Panc1 (cell line): ENCODE data around the gene ASIC1. TPM values are rescaled to one million over a fixed set of nuclear protein-coding genes. Genes with fewer than 3 reads are reported as not detected.

Source experiments
- ATAC-seq: fragments of 200-7000 bp; cut with Tn5 transposase; 2 replicates; pipeline ENCODE4 v1.9.1; 2020; ENCODE audit warnings: mild to moderate bottlenecking, moderate library complexity
- BruUV-seq: library from RNA; stranded (reverse); fragments of 400-500 nt; replicated peaks from 2 replicates; lab custom pipeline; 2021; lab: Mats Ljungman, UMichigan
- CTCF ChIA-PET: fragments of 300-600 bp; sonication (Branson Sonifier 250); formaldehyde crosslinking; loops from one replicate; lab custom pipeline; 2022; ENCODE audit warnings: antibody characterized with exemption; lab: Charles Lee
- POLR2A ChIA-PET: fragments of 300-600 bp; sonication (Branson Sonifier 250); formaldehyde crosslinking; loops from one replicate; lab custom pipeline; 2022; ENCODE audit warnings: antibody characterized with exemption; lab: Charles Lee
- DNase-seq: peaks from one replicate; pipeline ENCODE4 v3.0.0-alpha.2; 2010; ENCODE audit warnings: low read depth, low spot score
- H3K27ac ChIP-seq: 2 replicates; pipeline ENCODE4 v1.5.1; 2011; ENCODE audit warnings: mild to moderate bottlenecking, low read length, inconsistent platforms
- H3K27me3 ChIP-seq: fragments of 200-500 bp; sonication (Bioruptor generic); 2 replicates; pipeline ENCODE4 v1.6.0; 2014; ENCODE audit warnings: low read length, inconsistent platforms; ENCODE audit not compliant: control insufficient read depth, insufficient read depth
- H3K36me3 ChIP-seq: fragments of 200-500 bp; sonication (Bioruptor generic); 2 replicates; pipeline ENCODE4 v1.5.1; 2014; ENCODE audit warnings: inconsistent platforms, mild to moderate bottlenecking, low read length, moderate library complexity; ENCODE audit not compliant: control insufficient read depth, insufficient read depth
- H3K4me1 ChIP-seq: 2 replicates; pipeline ENCODE4 v1.5.1; 2011; ENCODE audit warnings: inconsistent platforms, mild to moderate bottlenecking, low read length, moderate library complexity; ENCODE audit not compliant: control insufficient read depth, insufficient read depth
- H3K4me3 ChIP-seq, 2 experiments: 2 replicates each; pipeline ENCODE4 v1.5.1; 2011 to 2012; ENCODE audit warnings: low read depth in 2 of 2, low read length in 2 of 2, mild to moderate bottlenecking in 2 of 2, inconsistent platforms in 1 of 2, moderate library complexity in 1 of 2
- H3K9me3 ChIP-seq: fragments of 200-500 bp; sonication (Bioruptor generic); 2 replicates; pipeline ENCODE4 v1.5.1; 2014; ENCODE audit warnings: low read depth, mild to moderate bottlenecking, inconsistent platforms, low read length, moderate library complexity; ENCODE audit not compliant: control insufficient read depth, insufficient read depth
- POLR2AphosphoS5 ChIP-seq: IDR thresholded peaks from 2 replicates; pipeline ENCODE4 v1.6.1; 2012; ENCODE audit warnings: mild to moderate bottlenecking, low read depth, low read length, moderate library complexity
- SIN3A ChIP-seq: IDR thresholded peaks from 2 replicates; pipeline ENCODE4 v1.6.1; 2012; ENCODE audit warnings: low read depth, mild to moderate bottlenecking, low read length, moderate library complexity, borderline replicate concordance; ENCODE audit not compliant: insufficient read depth
- TCF7L2 ChIP-seq: IDR thresholded peaks from 2 replicates; pipeline ENCODE4 v1.6.1; 2011; ENCODE audit warnings: mild to moderate bottlenecking, low read depth, low read length, inconsistent platforms
- in situ Hi-C: cut with HindIII; loops from 2 replicates; pipeline ENCODE4 v1.10.0; 2016; ENCODE audit warnings: low sequenced_read_pairs, low pct_unique_long_range_greater_than_20kb
- intact Hi-C: fragments of 100-400 bp; cut with micrococcal nuclease; formaldehyde crosslinking; loops from one replicate; pipeline ENCODE4 v1.10.0; 2022; ENCODE audit not compliant: unreplicated experiment
- total RNA-seq: library from RNA; stranded (reverse); gene quantifications from one replicate; pipeline ENCODE4 v1.2.1, GENCODE V29; 2021; ENCODE audit not compliant: unreplicated experiment
- TF ChIP-seq, protein P1 (sequence below), 2 experiments: IDR thresholded peaks; 2 replicates each; pipeline ENCODE4 v1.6.1; 2011 to 2012; ENCODE audit warnings: low read depth in 2 of 2, control low read depth in 1 of 2, low read length in 1 of 2, mild to moderate bottlenecking in 1 of 2, moderate library complexity in 1 of 2; ENCODE audit not compliant: insufficient read depth in 1 of 2
- TF ChIP-seq, protein P2 (sequence below): fragments of 450-650 bp; IDR thresholded peaks from 2 replicates; pipeline ENCODE4 v1.5.1; 2017; ENCODE audit warnings: mild to moderate bottlenecking

ASIC1 gene
- total RNA-seq, 1 experiment from 2014 or later: 13.5 TPM

DNA sequence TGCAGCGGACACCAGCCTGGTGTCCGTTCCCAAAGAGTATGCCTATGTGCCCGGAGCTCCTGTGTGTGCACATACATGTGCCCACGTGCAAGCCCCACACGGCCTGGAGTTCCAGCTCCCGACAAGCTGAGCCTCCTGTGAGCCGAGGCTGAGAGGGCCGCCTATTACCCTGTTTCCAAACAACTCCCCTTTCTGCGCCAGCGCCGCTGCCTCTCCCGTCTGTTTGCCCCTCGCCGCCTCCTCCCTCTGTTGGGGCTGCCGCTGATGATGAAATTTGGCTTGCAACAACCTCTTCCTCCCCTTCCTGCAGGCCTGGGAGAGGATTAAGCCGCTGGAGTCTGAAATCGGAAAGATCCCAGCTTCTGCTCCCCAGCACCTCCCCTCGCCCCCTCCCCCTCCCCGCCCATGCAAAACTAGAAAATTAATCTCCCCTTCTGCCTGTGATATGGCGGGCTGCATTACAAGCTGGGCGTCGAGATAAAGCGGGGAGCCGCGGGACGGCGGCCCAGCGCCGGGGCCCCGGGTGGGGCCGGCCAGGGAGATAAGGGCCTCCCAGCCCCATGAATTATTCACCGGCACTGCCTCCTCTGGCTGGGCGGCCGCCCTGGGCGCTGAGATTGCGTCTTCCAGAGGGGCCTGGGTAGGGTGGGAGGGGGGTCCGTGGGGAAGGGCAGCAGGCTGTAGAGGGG is 6.8 kb upstream of the ASIC1 start:
- BruUV-seq: no TSS peak
- TF ChIP-seq TCF7L2 (no peak), SIN3A (no peak), POLR2AphosphoS5 (no peak)
- TF ChIP-seq, protein P1, sequence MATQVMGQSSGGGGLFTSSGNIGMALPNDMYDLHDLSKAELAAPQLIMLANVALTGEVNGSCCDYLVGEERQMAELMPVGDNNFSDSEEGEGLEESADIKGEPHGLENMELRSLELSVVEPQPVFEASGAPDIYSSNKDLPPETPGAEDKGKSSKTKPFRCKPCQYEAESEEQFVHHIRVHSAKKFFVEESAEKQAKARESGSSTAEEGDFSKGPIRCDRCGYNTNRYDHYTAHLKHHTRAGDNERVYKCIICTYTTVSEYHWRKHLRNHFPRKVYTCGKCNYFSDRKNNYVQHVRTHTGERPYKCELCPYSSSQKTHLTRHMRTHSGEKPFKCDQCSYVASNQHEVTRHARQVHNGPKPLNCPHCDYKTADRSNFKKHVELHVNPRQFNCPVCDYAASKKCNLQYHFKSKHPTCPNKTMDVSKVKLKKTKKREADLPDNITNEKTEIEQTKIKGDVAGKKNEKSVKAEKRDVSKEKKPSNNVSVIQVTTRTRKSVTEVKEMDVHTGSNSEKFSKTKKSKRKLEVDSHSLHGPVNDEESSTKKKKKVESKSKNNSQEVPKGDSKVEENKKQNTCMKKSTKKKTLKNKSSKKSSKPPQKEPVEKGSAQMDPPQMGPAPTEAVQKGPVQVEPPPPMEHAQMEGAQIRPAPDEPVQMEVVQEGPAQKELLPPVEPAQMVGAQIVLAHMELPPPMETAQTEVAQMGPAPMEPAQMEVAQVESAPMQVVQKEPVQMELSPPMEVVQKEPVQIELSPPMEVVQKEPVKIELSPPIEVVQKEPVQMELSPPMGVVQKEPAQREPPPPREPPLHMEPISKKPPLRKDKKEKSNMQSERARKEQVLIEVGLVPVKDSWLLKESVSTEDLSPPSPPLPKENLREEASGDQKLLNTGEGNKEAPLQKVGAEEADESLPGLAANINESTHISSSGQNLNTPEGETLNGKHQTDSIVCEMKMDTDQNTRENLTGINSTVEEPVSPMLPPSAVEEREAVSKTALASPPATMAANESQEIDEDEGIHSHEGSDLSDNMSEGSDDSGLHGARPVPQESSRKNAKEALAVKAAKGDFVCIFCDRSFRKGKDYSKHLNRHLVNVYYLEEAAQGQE (IDR thresholded peaks at IDR 0.05; ENCODE audit: insufficient read depth in 1 of 2, low read depth in 2 of 2, low read length in 1 of 2): no peak
- TF ChIP-seq, protein P2, sequence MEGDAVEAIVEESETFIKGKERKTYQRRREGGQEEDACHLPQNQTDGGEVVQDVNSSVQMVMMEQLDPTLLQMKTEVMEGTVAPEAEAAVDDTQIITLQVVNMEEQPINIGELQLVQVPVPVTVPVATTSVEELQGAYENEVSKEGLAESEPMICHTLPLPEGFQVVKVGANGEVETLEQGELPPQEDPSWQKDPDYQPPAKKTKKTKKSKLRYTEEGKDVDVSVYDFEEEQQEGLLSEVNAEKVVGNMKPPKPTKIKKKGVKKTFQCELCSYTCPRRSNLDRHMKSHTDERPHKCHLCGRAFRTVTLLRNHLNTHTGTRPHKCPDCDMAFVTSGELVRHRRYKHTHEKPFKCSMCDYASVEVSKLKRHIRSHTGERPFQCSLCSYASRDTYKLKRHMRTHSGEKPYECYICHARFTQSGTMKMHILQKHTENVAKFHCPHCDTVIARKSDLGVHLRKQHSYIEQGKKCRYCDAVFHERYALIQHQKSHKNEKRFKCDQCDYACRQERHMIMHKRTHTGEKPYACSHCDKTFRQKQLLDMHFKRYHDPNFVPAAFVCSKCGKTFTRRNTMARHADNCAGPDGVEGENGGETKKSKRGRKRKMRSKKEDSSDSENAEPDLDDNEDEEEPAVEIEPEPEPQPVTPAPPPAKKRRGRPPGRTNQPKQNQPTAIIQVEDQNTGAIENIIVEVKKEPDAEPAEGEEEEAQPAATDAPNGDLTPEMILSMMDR: no peak
- H3K4me3 ChIP-seq: no peak overlapping the region
- ChIA-PET POLR2A (interaction anchor here (0.6 kb wide), 1 partner anchor 21 kb away, joined by 9 read pairs; no protein-coding TSS in a partner anchor), CTCF (interaction anchor here (0.6 kb wide), 3 partner anchors 56 to 272 kb away, joined by 3 to 5 read pairs (median 5); no protein-coding TSS in a partner anchor)
- intact Hi-C loops: loop anchor here (10.0 kb wide), 1 partner anchor 186 kb away; no protein-coding TSS in a partner anchor
- DNase-seq: no peak
- no peaks in the 10 kb centered on the region for H3K9me3 ChIP-seq
- no peaks in the 10 kb centered on the region for H3K36me3 ChIP-seq
- H3K27me3 ChIP-seq: no peaks in the 10 kb centered on the region
- H3K27ac ChIP-seq: no peak overlapping the region
- H3K4me1 ChIP-seq: no peaks in the 10 kb centered on the region; the same call in 1 of the 2 replicates
- in situ Hi-C loops: no loop called here
- ATAC-seq: no peak

DNA sequence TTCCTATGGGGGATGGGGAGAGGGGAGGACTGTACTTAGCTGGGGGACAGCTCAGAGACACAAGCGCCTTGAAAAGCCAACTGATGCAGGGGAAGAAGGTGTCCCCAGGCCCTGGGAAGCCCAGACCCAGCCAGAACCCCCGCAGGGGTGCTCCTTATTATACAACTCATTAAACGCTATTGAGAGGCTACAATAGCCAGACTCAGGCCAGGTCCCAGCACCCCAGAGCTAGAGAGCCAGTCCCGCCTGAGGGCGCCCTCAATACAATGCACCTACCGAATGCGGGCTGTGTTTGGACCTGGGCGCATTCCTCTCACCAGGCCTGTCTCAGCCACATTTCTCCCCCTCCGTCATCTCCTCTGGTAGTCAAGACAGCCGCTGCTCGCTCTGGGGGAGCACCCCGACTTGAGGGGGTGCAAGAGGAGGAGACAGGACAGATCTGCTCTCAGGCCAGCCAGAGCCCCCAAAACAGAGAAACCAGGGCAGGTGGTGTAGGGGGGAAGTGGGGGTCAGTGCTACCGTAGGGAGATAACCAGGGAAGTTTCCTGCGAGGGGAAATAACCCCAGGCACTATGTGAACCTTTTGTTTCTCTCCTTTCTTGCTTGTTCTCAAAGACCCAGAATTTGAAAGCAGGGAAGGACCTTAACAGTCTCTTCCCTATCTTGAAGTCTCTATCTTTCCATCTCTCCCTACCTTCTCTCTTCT is 6.1 kb upstream of the ASIC1 start:
- POLR2A ChIA-PET: no interaction called here
- in situ Hi-C loops: no loop called here

More for the DNA sequence above, 6.1 kb upstream of the ASIC1 start:
- no TSS peak for BruUV-seq
- Histone ChIP-seq H3K36me3 (no peaks in the 10 kb centered on the region), H3K27me3 (no peaks in the 10 kb centered on the region), H3K27ac (no peak overlapping the region), H3K9me3 (no peaks in the 10 kb centered on the region), H3K4me3 (no peak overlapping the region), H3K4me1 (peaks cover 3% of the 10 kb centered on the region)
- no peak for TF ChIP-seq POLR2AphosphoS5
- TF ChIP-seq TCF7L2: no peak
- no peak for TF ChIP-seq SIN3A
- TF ChIP-seq, protein P2: no peak
- TF ChIP-seq, protein P1 (IDR thresholded peaks at IDR 0.05; ENCODE audit: insufficient read depth in 1 of 2, low read depth in 2 of 2, low read length in 1 of 2): no peak
- ATAC-seq: no peak
- intact Hi-C loops: loop anchor here (10.0 kb wide), 1 partner anchor 186 kb away; no protein-coding TSS in a partner anchor
- CTCF ChIA-PET: interaction anchor here (0.6 kb wide), 1 partner anchor 124 kb away, joined by 3 read pairs; no protein-coding TSS in a partner anchor
- DNase-seq: no peak
